Gastroesophageal sphincter (tissue), 3 donors: Measurements from ENCODE around the gene TRPC4.

Experiments
- EP300 ChIP-seq: sonication (generic); formaldehyde crosslinking; IDR thresholded peaks from one replicate; pipeline ENCODE4 v1.6.1; 2017; ENCODE audit warnings: antibody characterized with exemption, mild to moderate bottlenecking
- POLR2A ChIP-seq, 2 donors: fragments of 450-650 bp; IDR thresholded peaks; one replicate each; pipeline ENCODE4 v1.6.1; 2017; ENCODE audit warnings: antibody characterized with exemption in 2 of 2, mild to moderate bottlenecking in 2 of 2, moderate library complexity in 1 of 2
- TF ChIP-seq, protein P1 (sequence below), 4 experiments: fragments of 200-600 bp in 2 of 4; fragments of 450-650 bp in 2 of 4; sonication (generic) in 1 of 4; IDR thresholded peaks; one replicate each; pipeline ENCODE4 v1.5.1; 2017 to 2019; ENCODE audit warnings: antibody characterized with exemption in 4 of 4, mild to moderate bottlenecking in 2 of 4, moderate library complexity in 2 of 4

GRCh38 chr13:37878496-37878895, 8.9 kb upstream of the TRPC4 start:
- TF ChIP-seq, protein P1, sequence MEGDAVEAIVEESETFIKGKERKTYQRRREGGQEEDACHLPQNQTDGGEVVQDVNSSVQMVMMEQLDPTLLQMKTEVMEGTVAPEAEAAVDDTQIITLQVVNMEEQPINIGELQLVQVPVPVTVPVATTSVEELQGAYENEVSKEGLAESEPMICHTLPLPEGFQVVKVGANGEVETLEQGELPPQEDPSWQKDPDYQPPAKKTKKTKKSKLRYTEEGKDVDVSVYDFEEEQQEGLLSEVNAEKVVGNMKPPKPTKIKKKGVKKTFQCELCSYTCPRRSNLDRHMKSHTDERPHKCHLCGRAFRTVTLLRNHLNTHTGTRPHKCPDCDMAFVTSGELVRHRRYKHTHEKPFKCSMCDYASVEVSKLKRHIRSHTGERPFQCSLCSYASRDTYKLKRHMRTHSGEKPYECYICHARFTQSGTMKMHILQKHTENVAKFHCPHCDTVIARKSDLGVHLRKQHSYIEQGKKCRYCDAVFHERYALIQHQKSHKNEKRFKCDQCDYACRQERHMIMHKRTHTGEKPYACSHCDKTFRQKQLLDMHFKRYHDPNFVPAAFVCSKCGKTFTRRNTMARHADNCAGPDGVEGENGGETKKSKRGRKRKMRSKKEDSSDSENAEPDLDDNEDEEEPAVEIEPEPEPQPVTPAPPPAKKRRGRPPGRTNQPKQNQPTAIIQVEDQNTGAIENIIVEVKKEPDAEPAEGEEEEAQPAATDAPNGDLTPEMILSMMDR (IDR thresholded peaks at IDR 0.05) = no peak
- TF ChIP-seq POLR2A (IDR thresholded peaks at IDR 0.05) (no peak), EP300 (no peak)
